ENCODE data around the gene MAP3K12. TPM values are rescaled to one million over a fixed set of nuclear protein-coding genes. Genes with fewer than 3 reads are reported as not detected.
"Not testable (repeated sequence)": the region's sequence is repeated elsewhere in the genome, so short reads cannot be mapped to it uniquely, and the experiment has no call there.

The MAP3K12 gene
- 12.3 and 18.9 TPM in 2 replicates for total RNA-seq (2014; rRNA removed; shearing (Covaris generic))
- 6.9 and 9.9 TPM in 2 replicates for polyA plus RNA-seq (2015; cell fraction: cytosol; rRNA removed)
- 76.6 and 83.4 TPM in 2 replicates for polyA plus RNA-seq (2015; cell fraction: nucleus; rRNA removed)

GRCh38 chr12:53499266-53500141 is at the start of gene MAP3K12:
TSS of gene MAP3K12 (minus strand) at chr12:53499458. CDS start at chr12:53487391, 12,067 bp downstream.
- DNase-seq (ENCODE audit: low read depth), result peak; percentile 63

- DNase-seq (ENCODE audit: low read depth), result not testable (repeated sequence)
These were observed 49.1 kb upstream of the MAP3K12 start for GRCh38 chr12:53548354-53548753.

GRCh38 chr12:53543539-53543938 is 44.3 kb upstream of the MAP3K12 start:
- DNase-seq (ENCODE audit: low read depth), result peak; percentile 59

GRCh38 chr12:53539526-53539925 is 40.3 kb upstream of the MAP3K12 start:
- DNase-seq (ENCODE audit: low read depth), result no peak

GRCh38 chr12:53538209-53538689 is 39.0 kb upstream of the MAP3K12 start:
- peak; percentile 18 for DNase-seq (ENCODE audit: low read depth)

GRCh38 chr12:53536962-53537361 is 37.7 kb upstream of the MAP3K12 start:
- DNase-seq (ENCODE audit: low read depth), result no peak

GRCh38 chr12:53533471-53533870 is 34.2 kb upstream of the MAP3K12 start:
- DNase-seq (ENCODE audit: low read depth), result no peak

- DNase-seq (ENCODE audit: low read depth), result no peak
These were observed 33.5 kb upstream of the MAP3K12 start for GRCh38 chr12:53532524-53533445.

- no peak for DNase-seq (ENCODE audit: low read depth)
These were observed 32.8 kb upstream of the MAP3K12 start for GRCh38 chr12:53532021-53532420.

GRCh38 chr12:53530920-53531319 is 31.7 kb upstream of the MAP3K12 start:
- DNase-seq (ENCODE audit: low read depth), result peak; percentile 68

GRCh38 chr12:53530061-53530460 is 30.8 kb upstream of the MAP3K12 start:
- no peak for DNase-seq (ENCODE audit: low read depth)

GRCh38 chr12:53524476-53524875 is 25.2 kb upstream of the MAP3K12 start:
- no peak for DNase-seq (ENCODE audit: low read depth)

- no peak for DNase-seq (ENCODE audit: low read depth)
These were observed 23.9 kb upstream of the MAP3K12 start for GRCh38 chr12:53523131-53523530.

GRCh38 chr12:53518381-53518780 is 19.1 kb upstream of the MAP3K12 start:
- peak; percentile 23 for DNase-seq (ENCODE audit: low read depth)

GRCh38 chr12:53516758-53517455 is 17.6 kb upstream of the MAP3K12 start:
- DNase-seq (ENCODE audit: low read depth), result no peak

- DNase-seq (ENCODE audit: low read depth), result no peak
These were observed 16.0 kb upstream of the MAP3K12 start for GRCh38 chr12:53515291-53515680.

- no peak for DNase-seq (ENCODE audit: low read depth)
These were observed 15.5 kb upstream of the MAP3K12 start for GRCh38 chr12:53514628-53515290.

- DNase-seq (ENCODE audit: low read depth), result no peak
These were observed 14.6 kb upstream of the MAP3K12 start for GRCh38 chr12:53513712-53514410.

- DNase-seq (ENCODE audit: low read depth), result no peak
These were observed 11.0 kb upstream of the MAP3K12 start for GRCh38 chr12:53510181-53510812.
